SK-MEL-5 (cell line): ENCODE data around the gene DHX57. TPM values are rescaled to one million over a fixed set of nuclear protein-coding genes. Genes with fewer than 3 reads are reported as not detected.

Experiments
- DNase-seq: peaks from one replicate; pipeline ENCODE4 v3.0.0-alpha.2; 2016; ENCODE audit warnings: low read depth, low spot score
- in situ Hi-C: cut with HindIII; loops from 2 replicates; pipeline ENCODE4 v1.10.0; 2016; ENCODE audit warnings: low sequenced_read_pairs, high pct_unique_total_duplicates, low pct_unique_long_range_greater_than_20kb
- polyA plus RNA-seq, 2 experiments: library from polyadenylated mRNA; depleted of rRNA; stranded (reverse); fragments of >200 nt; gene quantifications; 2 replicates each; pipeline ENCODE4 v1.2.3, GENCODE V29; 2015
- total RNA-seq: library from RNA; depleted of rRNA; stranded (reverse); fragments of >200 nt; shearing (Covaris generic); gene quantifications from 2 replicates; pipeline ENCODE4 v1.2.3, GENCODE V29; 2014; rRNA removed

DHX57 gene
- total RNA-seq = 8.5 and 13.1 TPM in 2 replicates
- polyA plus RNA-seq (2015; cell fraction: cytosol; rRNA removed) = 7.0 and 9.1 TPM in 2 replicates
- polyA plus RNA-seq (2015; cell fraction: nucleus; rRNA removed) = 23.4 and 26.5 TPM in 2 replicates

- in situ Hi-C loops = no loop called here
- peak; percentile 85 for DNase-seq
Observed at GRCh38 chr2:38875576-38876367, at the start of gene DHX57, which contains the start of gene MORN2. Gene DHX57 (minus strand): TSS chr2:38875934. CDS start chr2:38868405, 7,529 bp downstream. Gene MORN2 (plus strand): TSS chr2:38875976.

GRCh38 chr2:38922902-38923301 is 47.2 kb upstream of the DHX57 start:
- in situ Hi-C loops = no loop called here
- no peak for DNase-seq

GRCh38 chr2:38922389-38922788 is 46.7 kb upstream of the DHX57 start:
- DNase-seq = no peak
- in situ Hi-C loops = no loop called here

- in situ Hi-C loops = no loop called here
Observed at GRCh38 chr2:38912619-38913018, 36.9 kb upstream of the DHX57 start.

GRCh38 chr2:38911191-38911590 is 35.5 kb upstream of the DHX57 start:
- DNase-seq = no peak
- in situ Hi-C loops = no loop called here

More at GRCh38 chr2:38912619-38913018, 36.9 kb upstream of the DHX57 start:
- DNase-seq = no peak

GRCh38 chr2:38909872-38910271 is 34.1 kb upstream of the DHX57 start:
- DNase-seq = no peak
- in situ Hi-C loops = no loop called here

GRCh38 chr2:38907743-38908562 is 32.2 kb upstream of the DHX57 start:
- DNase-seq = no peak
- in situ Hi-C loops = no loop called here

- no peak for DNase-seq
- in situ Hi-C loops = no loop called here
Observed at GRCh38 chr2:38907242-38907641, 31.5 kb upstream of the DHX57 start.

- no peak for DNase-seq
- in situ Hi-C loops = no loop called here
Observed at GRCh38 chr2:38905251-38905650, 29.5 kb upstream of the DHX57 start.

GRCh38 chr2:38900726-38901125 is 25.0 kb upstream of the DHX57 start:
- in situ Hi-C loops = no loop called here
- no peak for DNase-seq

- in situ Hi-C loops = no loop called here
- DNase-seq = no peak
Observed at GRCh38 chr2:38898256-38898655, 22.5 kb upstream of the DHX57 start.

GRCh38 chr2:38892819-38893218 is 17.1 kb upstream of the DHX57 start:
- no peak for DNase-seq
- in situ Hi-C loops = no loop called here

- no peak for DNase-seq
- in situ Hi-C loops = no loop called here
Observed at GRCh38 chr2:38889575-38889974, 13.8 kb upstream of the DHX57 start, which contains the start of gene ARHGEF33. Gene ARHGEF33 (plus strand): TSS chr2:38889875. CDS start chr2:38919448, 29,573 bp downstream.

- in situ Hi-C loops = no loop called here
- no peak for DNase-seq
Observed at GRCh38 chr2:38889045-38889444, 13.3 kb upstream of the DHX57 start.

GRCh38 chr2:38887902-38888554 is 12.3 kb upstream of the DHX57 start:
- in situ Hi-C loops = no loop called here
- no peak for DNase-seq

GRCh38 chr2:38887347-38887746 is 11.6 kb upstream of the DHX57 start:
- no peak for DNase-seq
- in situ Hi-C loops = no loop called here

- no peak for DNase-seq
- in situ Hi-C loops = no loop called here
Observed at GRCh38 chr2:38886063-38886462, 10.3 kb upstream of the DHX57 start.

- DNase-seq = no peak
- in situ Hi-C loops = no loop called here
Observed at GRCh38 chr2:38876407-38876806, 673 bp upstream of the DHX57 start.
